ENCODE data around the gene CBLL1. TPM values are rescaled to one million over a fixed set of nuclear protein-coding genes. Genes with fewer than 3 reads are reported as not detected.

The CBLL1 gene
- total RNA-seq, 2 donors from 2014 or later = 40.8 to 42.8 TPM

DNA sequence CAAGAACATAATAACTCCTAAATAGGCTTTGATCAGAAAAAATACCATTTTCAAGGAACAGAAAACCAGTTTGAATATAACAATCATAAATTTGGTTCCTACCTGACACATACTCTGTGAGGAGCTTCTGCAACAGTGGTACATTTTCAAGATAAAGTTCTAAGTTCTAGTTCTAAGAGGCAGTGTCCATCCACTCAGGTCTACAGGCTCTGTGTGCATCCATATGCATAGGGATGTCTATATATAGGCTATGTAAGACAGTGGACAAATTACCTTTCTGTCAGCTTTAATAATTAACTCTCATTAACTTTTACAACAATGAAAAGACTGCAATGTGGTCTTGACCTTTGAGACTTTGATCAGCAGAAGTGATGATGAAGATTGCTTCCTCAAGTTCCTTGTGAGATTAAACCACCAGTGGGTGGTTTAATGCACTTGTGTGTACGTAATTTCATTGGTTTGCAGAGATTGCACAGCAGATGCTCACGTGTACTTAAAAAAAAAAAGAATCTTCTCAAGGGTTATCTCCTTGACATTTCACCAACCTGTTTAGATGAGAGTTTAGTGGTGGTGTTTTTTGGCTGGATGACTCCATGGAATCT is 59.2 kb downstream of the CBLL1 start, which contains the start of gene SLC26A3:
SLC26A3 (minus strand) TSS at position 215 of the 602 bp plus-strand sequence. CDS start 8,714 bp downstream, outside the sequence.
- Mint-ChIP-seq H3K4me1 (ENCODE audit: low read depth in 2 of 2) (no peaks in the 10 kb centered on the region), H3K27me3 (peaks cover 14 to 27% of the 10 kb centered on the region in 2 donors), H3K9me3 (no peaks in the 10 kb centered on the region), H3K36me3 (no peaks in the 10 kb centered on the region), H3K4me3 (no peak within 1 kb of the TSS), H3K27ac (no peak within 1 kb of the TSS)
- DNase-seq (ENCODE audit: low spot score) (no peak), ATAC-seq (no peak)

DNA sequence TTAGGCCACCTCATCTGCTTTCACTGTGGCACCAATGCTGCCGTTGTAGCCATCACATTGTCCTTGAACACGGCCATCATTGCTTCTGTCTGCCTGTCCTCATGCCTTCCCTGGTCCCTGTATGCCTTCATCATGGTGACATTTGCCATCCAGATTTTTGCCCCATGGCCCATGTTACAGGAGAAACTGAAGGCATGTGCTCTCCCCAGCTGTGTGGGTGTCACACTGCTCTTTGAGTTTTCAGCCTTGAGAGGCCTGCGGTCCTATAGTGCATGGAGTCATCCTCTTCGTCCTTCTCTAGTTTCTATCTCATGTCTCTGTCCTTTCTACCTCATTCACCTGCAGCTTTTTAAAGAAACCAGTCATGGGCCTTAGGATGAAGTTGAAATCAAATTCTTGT is 65.2 kb downstream of the CBLL1 start:
- Mint-ChIP-seq H3K9me3 (no peaks in the 10 kb centered on the region), H3K36me3 (no peaks in the 10 kb centered on the region), H3K27ac (no peak overlapping the region), H3K27me3 (peaks cover 5 to 8% of the 10 kb centered on the region in 2 donors), H3K4me1 (ENCODE audit: low read depth in 2 of 2) (no peaks in the 10 kb centered on the region), H3K4me3 (no peak overlapping the region)
- ATAC-seq (peak in 1 of 2 donors; percentile 40), DNase-seq (ENCODE audit: low spot score) (no peak)

DNA sequence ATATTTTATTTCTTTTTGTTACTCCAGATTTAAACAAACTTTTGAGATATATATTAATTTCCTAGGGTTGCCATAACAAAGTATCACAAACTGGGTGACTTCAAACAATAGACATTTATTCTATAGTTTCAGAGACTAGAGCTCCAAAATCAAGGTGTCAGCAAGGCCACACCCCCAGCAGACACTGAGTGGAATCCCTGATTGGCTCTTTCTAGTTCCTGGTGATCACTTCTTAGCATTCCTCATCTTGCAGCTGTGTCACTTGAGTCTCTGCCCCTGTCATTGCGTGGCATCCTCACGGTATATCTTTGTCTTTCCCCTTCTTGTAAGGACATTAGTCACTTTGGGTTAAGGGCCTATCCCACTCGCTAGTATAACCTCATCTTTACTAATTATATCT is 66.7 kb downstream of the CBLL1 start:
- Mint-ChIP-seq H3K4me1 (ENCODE audit: low read depth in 2 of 2) (peaks cover 4 to 5% of the 10 kb centered on the region in 2 donors), H3K27ac (no peak overlapping the region), H3K27me3 (no peaks in the 10 kb centered on the region), H3K4me3 (no peak overlapping the region), H3K36me3 (no peaks in the 10 kb centered on the region), H3K9me3 (no peaks in the 10 kb centered on the region)
- DNase-seq (ENCODE audit: low spot score) (no peak), ATAC-seq (no peak)

Other genes starting within 250 kb of the CBLL1 start
- 10 to 100 TPM; 41.0 to 56.2 TPM for gene COG5, start 180.2 kb upstream of the CBLL1 start, total RNA-seq
- gene DUS4L, start 180.2 kb upstream of the CBLL1 start, total RNA-seq = 10 to 100 TPM in 1 of 2 donors, 1 to 10 TPM in 1; 6.4 to 10.0 TPM
- gene BCAP29, start 163.9 kb upstream of the CBLL1 start, total RNA-seq = 10 to 100 TPM; 37.7 to 43.0 TPM
- 1 to 10 TPM in 1 of 2 donors, under 1 TPM in 1; 0.19 to 1.1 TPM for gene SLC26A4, start 83.3 kb upstream of the CBLL1 start, total RNA-seq
- not detected for gene SLC26A3, start 59.1 kb downstream of the CBLL1 start, total RNA-seq
- gene DLD, start 147.0 kb downstream of the CBLL1 start, total RNA-seq = 10 to 100 TPM; 67.7 to 85.5 TPM

Measured in natural killer cell treated with Interleukin-12 subunit alpha and Interleukin-12 subunit beta and Interleukin-15 and Interleukin-18, amount 100 ng/mL, for 72 hours (primary cell).